Osteoblast (primary cell): ENCODE measurements around the gene LIN28B. TPM values are rescaled to one million over a fixed set of nuclear protein-coding genes. Genes with fewer than 3 reads are reported as not detected.

ENCODE experiments used
- DNase-seq: peaks from one replicate; pipeline ENCODE4 v3.0.0; 2011; ENCODE audit warnings: low spot score, mixed read lengths; ENCODE audit not compliant: insufficient read length; ENCODE audit errors: missing footprints
- H2AFZ ChIP-seq: 2 replicates; pipeline ENCODE4 v1.6.0; 2011; ENCODE audit warnings: mild to moderate bottlenecking, low read length
- H3K27ac ChIP-seq: 2 replicates; pipeline ENCODE4 v1.5.1; 2011; ENCODE audit warnings: mild to moderate bottlenecking, low read depth, low read length, moderate library complexity
- H3K27me3 ChIP-seq: 2 replicates; pipeline ENCODE4 v1.6.0; 2012; ENCODE audit warnings: mild to moderate bottlenecking, control low read depth, inconsistent platforms, low read length, moderate library complexity; ENCODE audit not compliant: insufficient read depth
- H3K36me3 ChIP-seq: 2 replicates; pipeline ENCODE4 v1.5.1; 2011; ENCODE audit warnings: mild to moderate bottlenecking, low read length, control low read depth, moderate library complexity; ENCODE audit not compliant: insufficient read depth
- H3K4me1 ChIP-seq: 2 replicates; pipeline ENCODE4 v1.5.1; 2011; ENCODE audit warnings: mild to moderate bottlenecking, low read length, control low read depth, moderate library complexity; ENCODE audit not compliant: insufficient read depth
- H3K4me2 ChIP-seq: 2 replicates; pipeline ENCODE4 v1.6.0; 2011; ENCODE audit warnings: mild to moderate bottlenecking, low read length; ENCODE audit not compliant: insufficient read depth
- H3K4me3 ChIP-seq: fragments of 200-600 bp; sonication (generic); 3 replicates; pipeline ENCODE4 v1.5.1; 2012; ENCODE audit warnings: mild to moderate bottlenecking, low read length, inconsistent platforms; ENCODE audit not compliant: insufficient read depth
- H3K79me2 ChIP-seq: 2 replicates; pipeline ENCODE4 v1.6.0; 2012; ENCODE audit warnings: mild to moderate bottlenecking, low read length, control low read depth, inconsistent platforms; ENCODE audit not compliant: insufficient read depth
- H3K9me3 ChIP-seq: 2 replicates; pipeline ENCODE4 v1.5.1; 2011; ENCODE audit warnings: low read depth, low read length, control low read depth
- H4K20me1 ChIP-seq: 2 replicates; pipeline ENCODE4 v1.6.0; 2012; ENCODE audit warnings: mild to moderate bottlenecking, low read length, control low read depth; ENCODE audit not compliant: insufficient read depth
- CTCF ChIP-seq: IDR thresholded peaks from 2 replicates; pipeline ENCODE4 v1.5.1; 2011; ENCODE audit warnings: mild to moderate bottlenecking, low read depth, low read length, moderate library complexity; ENCODE audit errors: extremely low read depth
- total RNA-seq: library from RNA; depleted of rRNA; stranded (reverse); fragments of >200 nt; gene quantifications from 2 replicates; pipeline ENCODE4 v1.2.3, GENCODE V29; 2012

Gene LIN28B
- total RNA-seq, 1 donor = not detected

DNA sequence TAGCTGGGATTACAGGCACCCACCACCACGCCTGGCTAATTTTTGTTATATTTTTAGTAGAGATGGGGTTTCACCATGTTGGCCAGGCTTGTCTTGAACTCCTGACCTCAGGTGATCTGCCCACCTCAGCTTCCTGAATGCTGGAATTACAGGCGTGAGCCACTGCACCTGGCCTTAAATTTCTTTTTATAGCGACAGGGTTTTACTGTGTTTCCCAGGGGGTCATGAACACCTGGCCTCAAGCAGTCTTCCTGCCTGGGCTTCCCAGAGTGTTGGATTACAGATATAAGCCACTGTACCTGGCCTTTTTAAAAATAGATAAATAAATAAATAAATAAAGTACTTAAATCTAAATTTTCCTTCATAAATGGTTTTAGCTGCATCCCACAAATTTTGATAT lies 57.5 kb downstream of the LIN28B start:
- H2AFZ ChIP-seq = no peak overlapping the region
- H3K4me2 ChIP-seq = no peak overlapping the region
- H3K4me3 ChIP-seq = no peak overlapping the region
- H3K4me1 ChIP-seq = peaks cover 4% of the 10 kb centered on the region
- H3K9me3 ChIP-seq = no peaks in the 10 kb centered on the region
- H3K36me3 ChIP-seq = no peaks in the 10 kb centered on the region
- no peak for DNase-seq
- H4K20me1 ChIP-seq = no peaks in the 10 kb centered on the region
- TF ChIP-seq CTCF = no peak
- H3K27me3 ChIP-seq = no peaks in the 10 kb centered on the region
- H3K27ac ChIP-seq = no peak overlapping the region
- H3K79me2 ChIP-seq = no peaks in the 10 kb centered on the region

GRCh38 chr6:105014954-105015353 lies 58.0 kb downstream of the LIN28B start:
- no peaks in the 10 kb centered on the region for H3K9me3 ChIP-seq
- H3K27me3 ChIP-seq = no peaks in the 10 kb centered on the region
- no peak overlapping the region for H3K4me2 ChIP-seq
- peak; percentile 34 for DNase-seq
- TF ChIP-seq CTCF = no peak
- no peaks in the 10 kb centered on the region for H3K79me2 ChIP-seq
- H3K27ac ChIP-seq = no peak overlapping the region
- H2AFZ ChIP-seq = no peak overlapping the region
- no peaks in the 10 kb centered on the region for H3K36me3 ChIP-seq
- H3K4me1 ChIP-seq = peaks cover 4% of the 10 kb centered on the region
- H4K20me1 ChIP-seq = no peaks in the 10 kb centered on the region
- no peak overlapping the region for H3K4me3 ChIP-seq

- Histone ChIP-seq H3K4me1 (peaks cover 4% of the 10 kb centered on the region), H3K27me3 (no peaks in the 10 kb centered on the region), H2AFZ (no peak overlapping the region), H3K27ac (no peak overlapping the region), H3K4me3 (no peak overlapping the region), H3K9me3 (no peaks in the 10 kb centered on the region), H4K20me1 (no peaks in the 10 kb centered on the region), H3K36me3 (no peaks in the 10 kb centered on the region), H3K79me2 (no peaks in the 10 kb centered on the region), H3K4me2 (no peak overlapping the region)
- TF ChIP-seq CTCF = no peak
- DNase-seq = peak; percentile 55
These were observed 58.6 kb downstream of the LIN28B start for GRCh38 chr6:105015482-105015881.

DNA sequence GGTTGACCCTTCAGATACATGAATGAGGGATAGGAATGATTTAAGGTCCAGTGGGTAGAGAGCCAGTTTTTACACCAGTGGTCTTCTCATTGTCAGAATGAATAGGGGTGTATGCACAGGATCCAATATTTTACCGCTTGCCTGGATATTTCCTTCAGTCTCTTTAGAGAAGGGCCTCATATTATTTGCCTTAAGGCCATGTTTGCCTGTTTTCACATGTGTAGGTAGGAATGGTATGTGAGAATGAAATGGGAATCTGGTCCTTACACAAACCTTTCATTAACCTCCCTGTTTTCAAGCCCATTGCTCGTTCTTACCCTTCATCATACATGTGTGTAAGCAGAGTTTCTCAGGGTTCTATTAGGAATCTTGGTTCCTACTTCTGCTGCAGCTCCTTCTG lies 62.4 kb downstream of the LIN28B start:
- DNase-seq = no peak
- H3K36me3 ChIP-seq = no peaks in the 10 kb centered on the region
- H3K4me2 ChIP-seq = no peak overlapping the region
- H3K79me2 ChIP-seq = no peaks in the 10 kb centered on the region
- H3K4me3 ChIP-seq = no peak overlapping the region
- no peaks in the 10 kb centered on the region for H3K27me3 ChIP-seq
- no peaks in the 10 kb centered on the region for H4K20me1 ChIP-seq
- no peak overlapping the region for H2AFZ ChIP-seq
- TF ChIP-seq CTCF = no peak
- H3K27ac ChIP-seq = no peak overlapping the region
- H3K4me1 ChIP-seq = peaks cover 4% of the 10 kb centered on the region
- H3K9me3 ChIP-seq = no peaks in the 10 kb centered on the region
